Adrenal gland (tissue), 5 donors: ENCODE results near the gene CCNO.

Experiments
- CTCF ChIP-seq, 6 experiments: fragments of 450-650 bp in 4 of 6; fragments of 200-600 bp in 2 of 6; sonication (generic) in 1 of 6; IDR thresholded peaks; 1 replicate in 5 of 6; 2 replicates in 1 of 6; pipeline versions ENCODE4 v1.5.1 to v1.8.0; 2016 to 2021; ENCODE audit warnings: antibody characterized with exemption in 6 of 6, mild to moderate bottlenecking in 2 of 6, moderate library complexity in 1 of 6
- POLR2A ChIP-seq, 2 donors: fragments of 450-650 bp; IDR thresholded peaks; one replicate each; pipeline ENCODE4 v1.6.1; 2017; ENCODE audit warnings: antibody characterized with exemption in 2 of 2, mild to moderate bottlenecking in 2 of 2, moderate library complexity in 1 of 2
- donor health status: DM: no; HTN: no; CAD: no.

- TF ChIP-seq CTCF (IDR thresholded peaks at IDR 0.05) (no peak), POLR2A (IDR thresholded peaks at IDR 0.05) (no peak)
These were observed 8.1 kb downstream of the CCNO start for GRCh38 chr5:55225346-55225745.
